Stimulated activated CD4-positive, alpha-beta T cell treated with anti-CD3 and anti-CD28 coated beads, Interleukin-12 subunit alpha, Interleukin-12 subunit beta, amount 100 ng/mL, for 24 hours (primary cell): Measurements from ENCODE around the gene SHC2.

Experiments used
- DNase-seq, 2 experiments: peaks; one replicate each; pipeline ENCODE4 v3.0.0-alpha.2; 2020; ENCODE audit warnings: low read depth in 2 of 2

The SHC2 gene

DNA sequence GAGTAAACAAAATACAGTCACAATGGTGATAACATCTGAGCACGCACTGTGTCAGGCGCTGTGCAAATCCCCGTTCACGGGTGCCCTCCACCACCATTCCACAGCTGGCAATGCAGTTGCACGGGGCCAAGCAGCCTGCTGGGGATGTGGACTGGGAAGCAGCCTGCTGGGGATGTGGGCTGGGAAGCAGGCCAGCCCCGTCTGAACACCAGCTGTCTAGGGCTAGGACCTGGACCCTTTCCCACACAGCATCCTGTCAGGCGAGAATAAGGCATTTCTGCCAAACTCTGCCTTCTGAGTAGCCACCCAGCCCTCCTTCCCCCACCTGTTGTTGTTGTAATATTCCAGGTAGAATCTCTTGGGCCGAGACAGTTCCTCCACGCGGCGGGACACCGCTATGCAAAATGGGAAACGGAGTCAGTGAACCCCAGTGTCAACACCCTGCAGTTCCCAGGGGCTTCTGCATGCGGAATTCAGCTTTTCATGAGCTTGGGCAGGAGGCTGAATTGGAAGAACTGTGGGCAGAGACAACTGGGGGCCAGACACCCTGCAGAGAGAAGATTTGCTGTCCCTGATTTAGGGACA is 88.4 kb downstream of the SHC2 start:
- no peak for DNase-seq

DNA sequence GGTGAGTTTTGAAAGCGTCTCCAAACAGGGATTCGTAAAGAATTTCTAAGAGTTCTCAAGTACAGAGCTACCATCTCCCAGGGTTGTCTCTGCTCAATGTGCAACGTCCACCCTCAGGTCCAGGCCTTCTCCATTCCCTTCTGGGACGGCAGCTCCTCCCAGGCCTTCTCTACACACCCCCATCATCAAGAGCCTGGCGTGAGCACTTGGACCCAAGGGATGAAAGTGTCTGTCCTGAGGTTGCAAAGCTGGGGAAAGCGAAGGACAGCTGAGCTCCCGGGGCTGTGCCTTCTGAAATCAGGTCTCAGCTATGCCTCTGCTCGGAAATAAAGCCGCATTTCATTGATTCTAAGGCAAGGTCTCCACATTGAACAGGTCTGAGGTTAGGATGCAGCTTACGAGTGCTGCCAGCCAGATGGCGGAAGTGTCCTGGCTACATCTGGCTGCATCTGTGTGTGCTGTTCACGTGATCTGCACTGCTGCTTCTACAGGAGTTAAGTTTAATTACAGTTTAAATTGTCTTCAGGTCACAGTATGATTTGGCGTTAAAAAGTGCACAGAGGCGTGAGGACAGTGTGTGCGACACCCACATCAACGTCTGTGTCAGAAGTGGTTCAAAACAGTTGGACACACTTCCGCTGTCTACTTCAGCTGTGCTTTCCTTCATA is 89.2 kb downstream of the SHC2 start:
- DNase-seq = no peak

DNA sequence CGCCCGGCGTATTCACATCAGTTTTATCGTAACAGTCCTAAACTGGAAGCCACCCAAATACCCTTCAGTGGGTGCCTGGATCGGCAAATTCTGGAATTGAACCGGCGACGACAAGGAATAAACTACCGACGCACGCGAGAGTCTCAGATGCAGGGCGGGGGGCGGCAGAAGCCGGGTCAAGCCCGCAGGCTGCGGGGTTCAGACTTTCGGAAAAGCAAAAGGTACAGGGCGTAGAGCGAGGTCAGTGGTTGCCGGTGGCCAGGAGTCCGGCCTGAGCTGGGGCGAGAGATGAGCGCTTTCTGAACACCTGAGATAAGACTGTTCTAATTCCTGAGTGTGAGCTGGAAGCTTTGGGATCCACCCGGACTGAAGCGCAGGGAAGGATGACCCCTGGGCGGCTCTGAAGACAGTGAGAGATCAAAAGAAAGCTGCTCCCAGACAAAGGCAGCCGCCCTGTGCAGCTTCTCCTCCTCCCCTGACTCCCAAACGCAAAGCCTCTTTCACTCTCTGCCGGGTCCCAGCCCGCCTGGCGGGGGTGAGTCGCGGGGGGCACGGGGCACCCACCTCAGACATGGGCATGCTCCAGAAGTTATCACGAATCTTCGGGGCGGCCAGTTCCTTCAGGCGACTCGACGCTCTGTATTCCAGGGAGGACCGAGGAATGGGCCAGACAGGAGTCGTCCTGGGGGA is 90.0 kb downstream of the SHC2 start:
- no peak for DNase-seq

DNA sequence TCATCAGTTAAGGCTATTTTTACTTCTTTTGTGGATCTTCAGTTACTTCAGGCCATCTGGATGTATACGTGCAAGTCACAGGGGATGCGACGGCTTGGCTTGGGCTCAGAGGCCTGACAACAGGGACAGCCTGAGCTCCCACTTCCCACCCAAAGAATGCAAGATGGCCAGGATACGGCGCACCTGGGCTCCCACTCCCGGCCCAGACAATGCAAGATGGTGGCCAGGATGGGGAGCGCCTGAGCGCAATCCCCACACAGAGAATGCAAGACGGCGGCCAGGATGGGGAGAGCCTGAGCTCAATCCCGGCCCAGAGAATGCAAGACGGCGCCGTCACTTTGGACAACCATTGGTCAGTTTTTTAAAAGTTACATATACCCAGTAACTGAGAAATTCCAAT is 91.0 kb downstream of the SHC2 start:
- no peak for DNase-seq

DNA sequence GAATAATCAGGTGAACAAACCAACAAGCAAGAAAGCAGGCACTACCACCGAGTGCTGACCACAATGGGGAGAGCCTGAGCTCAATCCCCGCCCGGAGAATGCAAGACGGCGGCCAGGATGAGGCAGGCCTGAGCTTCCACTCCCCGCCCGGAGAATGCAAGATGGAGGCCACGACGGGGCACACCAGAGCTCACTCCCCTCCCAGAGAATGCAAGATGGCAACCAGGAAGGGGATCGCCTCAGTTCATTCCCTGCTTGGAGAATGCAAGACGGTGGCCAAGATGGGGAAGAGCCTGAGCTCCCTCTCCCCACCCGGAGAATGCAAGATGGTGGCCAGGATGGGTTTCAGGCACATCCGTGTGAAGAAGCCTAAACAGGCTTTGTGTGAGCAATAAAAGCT is 91.6 kb downstream of the SHC2 start:
- no peak for DNase-seq

DNA sequence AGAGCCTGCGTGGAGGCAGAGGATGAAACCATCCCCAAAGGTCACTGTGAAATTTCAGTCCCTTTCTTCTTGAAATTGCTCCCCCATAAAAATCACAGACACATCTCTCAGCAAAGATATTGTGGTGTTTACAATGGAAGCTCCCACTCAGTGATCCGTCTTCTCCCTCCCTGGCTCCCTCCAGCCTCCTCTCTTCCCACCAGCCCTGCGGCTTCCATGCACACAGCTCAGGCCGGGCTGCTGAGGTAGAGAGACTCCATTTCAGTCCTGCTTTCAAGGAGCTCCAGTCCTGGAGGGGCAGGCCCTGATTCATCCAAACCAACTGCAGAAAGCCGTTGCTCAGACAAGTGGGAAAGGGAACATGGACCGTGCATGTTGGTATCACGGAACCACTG is 92.2 kb downstream of the SHC2 start:
- DNase-seq = no peak

DNA sequence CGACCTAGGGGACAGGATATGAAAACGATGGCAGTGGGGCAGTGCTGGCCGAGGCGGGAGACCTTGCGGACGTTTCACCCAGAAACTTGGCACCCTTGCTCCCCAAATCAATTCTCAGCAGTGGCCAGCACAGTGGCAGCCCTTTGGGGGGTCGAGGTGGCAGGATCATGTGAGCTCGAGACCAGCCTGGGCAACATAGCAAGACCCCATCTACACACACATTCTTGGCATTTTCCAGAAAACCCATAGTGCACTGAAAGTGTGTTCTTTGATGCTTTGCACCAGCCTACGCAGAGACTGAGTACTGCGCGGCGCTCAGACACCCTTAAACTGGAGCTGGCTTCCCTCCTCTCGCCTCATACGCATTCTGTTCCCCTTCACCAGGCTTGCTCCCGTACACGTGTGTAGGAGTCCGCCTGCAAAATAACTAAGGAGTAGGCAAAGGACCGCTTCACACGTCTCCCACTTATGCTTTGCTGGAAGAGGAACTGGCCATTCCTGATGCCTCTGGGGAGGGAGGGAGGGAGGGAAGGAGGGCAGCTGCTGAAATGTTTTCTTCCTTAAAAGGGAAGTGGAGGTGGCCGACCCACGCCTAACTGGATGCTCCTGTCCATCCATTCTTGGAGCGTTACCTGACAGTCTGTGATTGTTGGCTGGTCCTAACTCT is 92.7 kb downstream of the SHC2 start:
- DNase-seq = no peak

DNA sequence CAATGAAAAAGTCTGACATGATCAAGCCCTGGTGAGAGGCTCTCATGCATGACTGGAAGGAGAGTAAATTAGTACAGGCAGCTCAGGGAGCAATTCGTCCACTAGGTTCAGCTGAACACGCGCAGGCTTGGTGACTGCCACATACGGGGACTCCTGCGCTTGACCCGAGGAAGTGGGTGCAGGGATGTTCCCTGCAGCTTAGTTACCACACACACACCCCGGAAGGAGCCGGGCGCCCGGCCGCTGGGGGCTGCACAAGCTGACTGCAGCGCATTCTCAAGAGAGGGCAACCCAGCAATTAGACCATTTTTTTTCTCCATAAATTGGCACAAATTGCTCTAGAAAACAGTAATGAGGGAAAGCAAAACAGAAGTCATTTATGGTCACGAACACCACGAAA is 93.3 kb downstream of the SHC2 start:
- DNase-seq = no peak

DNA sequence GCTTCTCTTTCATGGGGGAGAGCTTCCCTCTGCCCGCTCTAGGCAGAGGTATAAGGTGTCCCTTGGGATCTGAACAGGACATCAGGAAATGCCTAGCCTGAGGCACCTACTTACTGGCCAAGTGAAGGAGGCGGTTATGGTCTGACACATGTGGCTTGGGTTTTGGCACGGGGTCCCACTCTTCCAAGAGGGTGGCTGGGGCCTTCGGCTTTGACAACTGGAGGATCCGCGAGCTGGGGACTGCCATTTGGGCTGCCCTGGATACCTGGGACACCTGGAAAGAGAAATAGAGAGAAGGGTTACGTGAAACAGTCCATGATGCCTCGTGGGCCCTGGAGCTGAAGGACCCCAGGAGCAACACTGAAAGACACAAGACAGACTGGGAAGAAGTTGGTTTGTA is 93.9 kb downstream of the SHC2 start:
- no peak for DNase-seq
